Hippocampal formation (tissue), 2 donors: Measurements from ENCODE around the gene ATG9B.
"Not testable (repeated sequence)": the region's sequence is repeated elsewhere in the genome, so short reads cannot be mapped to it uniquely, and the experiment has no call there.

Source experiments
- DNase-seq, 2 donors: peaks; one replicate each; lab custom pipeline; 2025; lab: John Stamatoyannopoulos, UW

The ATG9B gene

DNA sequence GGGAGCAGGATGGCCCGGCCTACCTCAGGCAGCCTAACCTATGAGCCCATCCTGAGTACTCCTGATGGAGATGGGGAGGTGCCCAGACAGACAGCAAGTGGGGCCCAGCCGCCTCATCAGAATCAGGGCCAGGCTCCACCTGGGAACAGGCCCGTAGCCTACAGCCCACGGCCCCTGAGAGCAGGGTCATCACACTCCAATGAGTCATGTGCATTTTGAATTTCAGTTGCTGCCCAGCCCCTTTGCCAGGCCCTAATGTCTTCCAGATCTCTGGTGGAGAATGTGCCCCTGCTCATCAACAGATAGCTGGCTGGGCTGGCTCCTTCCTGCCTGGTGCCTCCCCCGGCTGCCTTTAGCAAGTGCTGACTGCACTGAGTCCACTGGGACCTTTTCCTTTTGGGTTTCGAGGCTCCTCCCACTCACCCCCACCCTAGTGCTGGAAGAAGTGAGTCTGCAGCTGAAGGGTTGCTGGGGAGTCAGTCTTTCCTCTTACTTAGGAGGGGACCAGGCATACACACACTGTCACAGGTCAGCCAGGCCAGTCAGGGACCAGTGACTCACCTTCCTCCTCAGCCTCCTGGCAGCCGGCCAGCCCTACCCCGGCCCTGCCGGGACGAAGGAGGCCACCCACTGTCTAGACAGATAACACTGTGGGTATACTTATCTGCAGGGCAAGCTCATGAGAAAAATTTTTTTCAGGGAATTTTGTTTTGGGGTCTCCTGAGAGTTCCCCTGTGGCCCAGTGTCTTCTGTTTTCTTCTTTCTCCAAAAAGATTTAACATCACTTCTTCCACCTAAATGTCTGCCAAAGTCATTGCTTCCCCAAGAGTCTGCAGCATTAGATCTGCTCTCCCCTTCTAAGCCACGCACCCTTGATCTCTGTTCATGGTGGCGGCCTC, 14.9 kb upstream of the ATG9B start:
- DNase-seq, result no peak

DNA sequence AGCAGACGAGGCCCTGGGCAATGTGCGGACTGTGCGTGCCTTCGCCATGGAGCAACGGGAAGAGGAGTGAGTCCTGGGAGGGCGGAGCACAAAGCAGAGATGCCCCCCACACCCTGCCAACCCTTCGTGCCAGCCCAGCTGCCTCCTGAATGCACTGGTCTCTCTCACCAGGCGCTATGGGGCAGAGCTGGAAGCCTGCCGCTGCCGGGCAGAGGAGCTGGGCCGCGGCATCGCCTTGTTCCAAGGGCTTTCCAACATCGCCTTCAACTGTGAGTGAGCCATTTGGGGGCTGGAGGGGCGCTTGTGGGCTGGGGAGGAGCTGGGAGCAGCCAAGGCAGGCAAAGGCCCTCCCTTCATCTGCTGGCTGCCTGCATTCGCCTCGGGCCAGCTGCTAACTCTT, 11.6 kb upstream of the ATG9B start:
- no peak for DNase-seq

DNA sequence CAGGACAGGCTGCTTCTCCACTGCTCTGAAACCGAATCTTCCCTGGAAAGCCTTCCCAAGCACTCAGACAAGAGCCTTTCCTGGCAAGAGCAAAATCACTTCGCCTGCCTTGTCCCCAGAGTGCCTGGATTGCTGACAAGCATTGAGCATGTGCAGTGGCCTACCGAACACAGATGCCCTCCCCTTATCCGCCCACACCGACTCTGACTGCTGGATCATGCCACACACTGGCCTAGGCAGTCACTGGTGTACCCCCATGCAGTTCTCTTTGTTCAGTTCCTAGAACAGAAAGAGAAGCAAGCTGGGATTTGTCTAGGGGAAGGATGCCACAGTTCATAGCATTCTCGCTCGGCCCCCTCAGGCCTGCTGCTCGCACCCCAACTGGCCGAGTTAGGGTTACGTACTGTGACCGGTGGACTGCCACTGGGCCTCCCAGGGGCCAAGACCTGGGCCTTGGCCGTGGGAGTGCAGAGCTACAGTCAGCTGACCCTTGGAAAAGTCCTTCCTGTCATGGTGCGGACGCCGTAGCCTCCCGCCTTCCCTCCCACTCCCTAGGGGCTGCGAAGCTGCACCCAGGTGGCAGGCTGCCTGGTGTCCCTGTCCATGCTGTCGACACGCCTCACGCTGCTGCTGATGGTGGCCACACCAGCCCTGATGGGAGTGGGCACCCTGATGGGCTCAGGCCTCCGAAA, 10.9 kb upstream of the ATG9B start:
- no peak for DNase-seq

DNA sequence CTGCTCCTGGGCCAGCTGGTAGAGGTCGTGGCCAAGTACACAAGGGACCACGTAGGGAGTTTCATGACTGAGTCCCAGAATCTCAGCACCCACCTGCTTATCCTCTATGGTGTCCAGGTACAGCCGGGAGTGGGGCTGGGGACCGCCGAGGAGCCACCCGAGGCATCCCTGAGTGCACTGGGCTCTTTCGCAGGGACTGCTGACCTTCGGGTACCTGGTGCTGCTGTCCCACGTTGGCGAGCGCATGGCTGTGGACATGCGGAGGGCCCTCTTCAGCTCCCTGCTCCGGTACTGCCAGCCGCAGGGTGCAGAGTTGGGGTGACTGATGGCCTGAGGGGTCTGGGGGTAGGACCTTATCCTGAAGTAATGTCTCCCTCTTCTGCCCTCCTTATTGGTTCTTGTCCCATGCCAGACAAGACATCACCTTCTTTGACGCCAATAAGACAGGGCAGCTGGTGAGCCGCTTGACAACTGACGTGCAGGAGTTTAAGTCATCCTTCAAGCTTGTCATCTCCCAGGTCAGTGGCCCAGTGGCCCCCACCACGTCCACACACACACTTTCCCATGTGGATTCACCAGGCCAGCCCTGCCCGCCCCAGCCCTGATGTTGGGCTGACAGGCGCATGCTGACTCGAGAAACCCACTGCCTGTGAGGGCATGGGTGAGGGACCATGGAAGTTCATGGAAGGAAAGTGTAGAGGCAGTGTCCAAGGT, 10.2 kb upstream of the ATG9B start:
- no peak for DNase-seq

GRCh38 chr7:151033864-151034249, 9.6 kb upstream of the ATG9B start:
- DNase-seq, result no peak

DNA sequence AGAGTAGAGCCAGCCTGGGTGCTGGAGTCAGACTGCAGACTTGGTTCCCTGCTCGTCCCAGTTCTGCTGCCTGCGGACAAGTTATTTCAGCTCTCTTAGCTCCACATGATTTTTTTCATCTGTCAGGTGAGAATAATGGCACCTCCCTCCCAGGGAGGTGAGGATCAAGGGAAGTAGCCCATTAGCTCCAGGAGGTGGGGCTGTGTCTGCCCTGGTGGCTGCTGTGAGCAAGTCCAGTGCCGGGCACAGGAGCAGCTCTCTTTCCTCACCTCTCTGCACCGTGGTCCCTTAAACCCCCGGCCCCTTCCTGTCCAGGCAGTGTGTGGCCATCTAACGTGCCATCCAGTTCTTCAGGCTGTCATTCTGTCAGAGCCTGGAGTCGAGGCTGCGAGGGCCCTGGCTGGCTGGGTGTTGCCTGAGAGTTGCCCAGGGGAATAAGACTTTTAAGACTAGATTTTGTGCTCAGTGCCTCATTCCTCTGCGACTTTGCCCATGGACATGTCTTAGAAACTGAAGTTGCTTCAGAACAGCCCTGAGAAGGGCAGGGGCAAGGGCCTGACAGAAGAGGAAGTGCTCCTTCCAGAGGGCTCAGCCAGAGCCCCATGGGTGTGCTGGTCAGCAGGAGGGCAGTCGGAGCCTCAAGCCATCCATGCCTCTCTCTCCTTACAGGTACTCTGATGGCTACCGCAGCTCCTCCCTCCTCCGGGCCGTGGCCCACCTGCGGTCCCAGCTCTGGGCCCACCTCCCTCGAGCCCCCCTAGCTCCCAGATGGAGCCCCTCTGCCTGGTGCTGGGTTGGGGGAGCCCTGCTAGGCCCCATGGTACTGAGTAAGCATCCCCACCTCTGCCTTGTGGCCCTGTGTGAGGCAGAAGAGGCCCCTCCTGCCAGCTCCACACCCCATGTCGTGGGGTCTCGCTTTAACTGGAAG, 8.9 kb upstream of the ATG9B start:
- no peak for DNase-seq

GRCh38 chr7:151031011-151031410, 6.7 kb upstream of the ATG9B start:
- no peak for DNase-seq

- DNase-seq, result no peak
Measured at GRCh38 chr7:151028948-151029501, 4.7 kb upstream of the ATG9B start.

DNA sequence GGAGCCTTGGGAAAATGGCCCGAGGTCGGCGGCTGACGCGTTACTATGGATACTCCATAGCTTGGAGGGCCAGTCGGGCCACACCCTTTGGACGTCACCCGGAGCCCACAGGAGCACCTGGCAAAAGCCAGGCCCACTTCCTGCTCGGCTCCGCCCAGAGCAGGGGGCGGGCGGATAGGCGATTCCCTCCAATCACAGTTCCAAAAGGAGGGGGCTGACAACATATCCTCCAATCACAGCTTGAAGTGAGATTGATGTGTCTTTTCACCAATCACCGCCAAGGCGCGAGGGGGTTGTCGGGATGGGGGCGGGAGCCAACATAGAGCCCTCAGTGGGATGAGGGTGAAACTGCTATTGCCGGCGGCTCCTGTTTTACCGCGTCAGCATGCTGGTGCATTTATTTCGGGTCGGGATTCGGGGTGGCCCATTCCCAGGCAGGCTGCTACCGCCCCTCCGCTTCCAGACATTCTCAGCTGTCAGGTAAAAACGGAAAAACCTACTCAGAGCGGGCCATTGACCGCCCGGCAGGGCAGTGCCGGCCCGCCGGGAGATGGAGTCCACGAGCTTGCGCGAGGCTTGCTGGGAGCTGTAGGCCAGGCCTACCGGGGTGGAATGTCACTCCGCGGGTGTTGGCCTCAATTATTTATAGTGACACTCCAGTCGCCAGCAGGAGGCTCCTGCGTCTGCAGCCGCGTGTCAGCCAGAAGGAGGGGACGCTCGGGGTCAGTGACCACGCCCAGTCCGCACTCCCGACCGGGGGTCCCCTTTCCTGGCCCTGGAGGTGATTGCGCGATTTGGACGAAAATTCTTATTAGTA, 4.0 kb upstream of the ATG9B start, which contains the start of gene ABCB8:
TSS of gene ABCB8 (plus strand) at position 320 of the 817 bp plus-strand sequence. CDS start at position 386, 66 bp downstream.
- peak; percentile 95 to 96 for DNase-seq

DNA sequence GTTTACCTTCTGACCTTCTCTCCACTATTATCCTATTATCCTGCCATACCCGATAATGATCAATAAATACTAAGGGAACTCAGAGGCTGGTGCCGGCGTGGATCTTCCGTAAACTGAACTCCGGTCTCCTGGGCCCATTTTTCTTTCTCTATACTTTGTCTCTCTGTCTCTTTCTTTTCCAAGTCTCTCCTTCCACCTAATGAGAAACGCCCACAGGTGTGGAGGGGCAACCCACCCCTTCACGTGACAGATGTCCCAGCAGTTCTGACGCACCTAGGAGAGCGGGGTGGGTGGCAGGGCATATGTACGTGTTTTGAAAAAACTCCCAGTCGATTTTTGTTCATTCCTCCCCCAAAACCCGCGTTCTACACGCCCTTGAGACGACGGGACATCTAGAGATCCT, 3.4 kb upstream of the ATG9B start:
- DNase-seq, result not testable (repeated sequence)

- DNase-seq, result not testable (repeated sequence)
Measured at GRCh38 chr7:151026771-151027727, 2.8 kb upstream of the ATG9B start.

DNA sequence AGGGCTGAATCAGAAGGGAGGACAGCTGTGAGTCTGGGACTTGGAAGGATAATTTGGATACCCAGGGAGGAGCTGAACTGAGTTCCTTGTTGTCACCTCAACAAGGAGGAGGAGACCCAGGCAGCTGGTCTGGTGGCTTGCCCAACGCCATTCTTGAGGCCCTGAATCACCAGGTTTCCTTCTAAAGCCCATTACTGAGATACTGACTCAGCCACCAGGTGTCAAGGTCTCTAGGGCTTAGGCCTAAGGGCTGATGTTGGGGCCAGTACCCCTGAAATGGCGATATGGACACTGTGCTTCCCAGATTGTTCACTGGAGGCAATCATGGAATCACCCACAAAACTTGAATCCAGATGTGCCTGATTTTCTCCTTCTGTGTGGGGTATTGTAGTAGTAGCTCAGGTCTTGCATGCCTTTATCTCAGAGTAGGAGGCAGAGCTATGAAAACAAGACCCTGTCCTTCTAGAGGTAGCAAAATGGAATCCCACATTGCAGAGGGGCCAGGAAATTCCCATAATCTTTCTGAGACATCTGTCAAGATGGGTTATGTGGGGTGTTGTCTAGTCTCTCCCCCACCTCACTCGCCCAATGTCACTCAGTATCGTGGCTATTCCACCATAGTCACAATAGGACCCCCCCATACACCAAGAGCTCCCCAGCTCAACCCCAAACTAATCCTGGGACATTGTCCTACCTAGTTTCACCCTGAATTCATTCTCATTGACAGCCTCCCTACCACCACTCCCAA, 1.8 kb upstream of the ATG9B start:
- no peak for DNase-seq

DNA sequence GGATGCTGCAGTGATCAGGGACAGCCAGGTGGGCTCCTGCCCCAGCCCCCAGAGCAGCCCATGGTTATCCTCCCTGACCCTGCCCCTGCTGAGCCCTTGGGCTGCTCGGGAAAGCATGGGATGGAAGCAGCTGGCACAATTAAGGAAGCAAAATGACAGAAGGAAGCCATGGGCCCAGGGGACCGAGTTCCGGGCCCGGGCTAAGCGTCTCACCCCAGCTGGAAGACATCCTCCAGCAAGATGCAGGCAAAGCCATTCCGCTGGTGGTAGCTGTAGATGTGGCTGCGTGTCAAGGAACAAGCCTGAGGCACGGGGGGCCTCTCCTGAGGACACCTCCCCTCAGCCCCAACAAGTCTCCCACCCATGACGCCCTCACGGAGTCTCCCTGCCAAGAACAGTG, 1.1 kb downstream of the ATG9B start:
- no peak for DNase-seq

DNA sequence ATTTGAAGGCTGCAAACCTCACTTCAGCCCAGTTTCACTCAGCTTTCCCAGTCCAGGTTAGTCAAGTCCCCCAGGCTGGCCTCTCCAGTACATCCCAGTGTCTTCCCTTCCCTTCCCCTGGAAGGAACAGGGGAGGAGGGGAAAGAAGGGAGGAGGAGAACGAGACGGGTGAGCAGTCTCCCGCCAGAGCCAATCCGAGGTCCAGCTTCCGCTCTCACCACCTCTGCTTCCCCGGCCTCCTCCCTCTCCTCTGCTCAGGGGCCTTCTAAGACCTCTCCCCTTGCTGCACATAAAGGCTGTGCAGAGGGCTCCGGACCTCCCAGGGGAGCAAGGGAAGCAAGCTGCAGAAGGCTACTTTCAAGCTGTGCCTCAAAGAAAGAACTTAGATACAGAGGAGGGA, 4.1 kb downstream of the ATG9B start:
- DNase-seq, result no peak

DNA sequence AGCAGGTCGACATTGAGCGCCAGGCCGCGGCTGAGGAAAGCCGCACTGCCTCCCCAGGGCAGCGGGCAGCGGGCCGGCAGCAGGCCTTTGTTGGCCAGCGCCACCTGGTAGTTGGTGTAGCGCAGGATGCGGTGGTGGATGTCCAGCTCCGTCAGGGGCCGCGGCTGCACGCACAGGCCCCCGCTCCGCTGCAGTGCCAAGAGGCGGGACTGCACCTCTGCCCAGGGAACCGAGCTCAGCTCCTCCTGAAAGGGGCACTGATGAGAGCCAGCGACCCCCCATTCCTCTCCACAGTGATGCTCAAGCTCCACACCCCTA, 5.2 kb downstream of the ATG9B start:
- no peak for DNase-seq

- no peak for DNase-seq
Measured at GRCh38 chr7:151018421-151019129, 5.7 kb downstream of the ATG9B start.

DNA sequence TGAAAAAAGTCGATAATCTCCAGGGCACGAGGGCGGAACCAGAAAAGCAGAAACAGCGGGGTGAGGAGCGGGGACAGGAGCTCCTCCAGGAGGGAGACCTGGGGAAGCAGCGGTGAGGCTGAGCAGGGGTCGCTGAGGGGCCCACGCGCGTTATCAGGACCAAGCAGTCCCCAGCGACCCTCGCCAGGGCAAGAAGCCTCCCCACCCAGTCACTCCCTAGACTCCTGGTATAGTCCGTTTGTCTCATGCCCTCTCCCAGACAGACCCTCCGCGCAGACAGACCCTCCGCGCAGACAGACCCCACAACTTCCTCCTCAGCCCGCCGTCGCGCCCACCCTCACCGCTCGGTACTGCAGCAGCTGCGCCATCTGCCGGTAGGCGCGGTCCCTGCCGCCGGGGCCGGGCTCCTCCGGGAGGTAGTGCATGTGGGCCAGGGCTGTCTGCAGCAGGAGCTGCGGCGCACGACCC, 6.3 kb downstream of the ATG9B start:
- DNase-seq, result peak in 1 of 2 donors; percentile 30
